Pancreas (tissue), 10 donors: ENCODE data around the gene DPP4. TPM values are rescaled to one million over a fixed set of nuclear protein-coding genes. Genes with fewer than 3 reads are reported as not detected.

ENCODE experiments used
- ATAC-seq, 4 donors: fragments of 200-7000 bp; cut with Tn5 transposase; one replicate each; pipeline versions ENCODE4 v1.8.0 to v1.9.1; 2020; ENCODE audit warnings: mild to moderate bottlenecking in 4 of 4, moderate library complexity in 4 of 4
- DNase-seq, 6 donors: peaks; one replicate each; pipeline ENCODE4 v3.0.0-alpha.2; 2020
- FAIRE-seq: peaks from 2 replicates; lab custom pipeline; 2012; peaks lifted over from hg19 to GRCh38; lab: Jason Lieb, UNC
- H3K27ac ChIP-seq, 4 donors: fragments of 200-600 bp; sonication (generic); 1 replicate in 3 of 4; 2 replicates in 1 of 4; pipeline versions ENCODE4 v1.5.0 to v1.8.0; 2020
- H3K27me3 ChIP-seq, 4 donors: fragments of 200-600 bp; one replicate each; pipeline ENCODE4 v1.8.0; 2021
- H3K36me3 ChIP-seq, 3 donors: fragments of 200-600 bp; sonication (generic) in 1 of 3; one replicate each; pipeline versions ENCODE4 v1.5.0 to v1.8.0; 2020 to 2021
- H3K4me1 ChIP-seq, 3 donors: fragments of 200-600 bp; one replicate each; pipeline ENCODE4 v1.8.0; 2021
- H3K4me3 ChIP-seq, 4 donors: fragments of 200-600 bp; sonication (generic) in 2 of 4; one replicate each; pipeline versions ENCODE4 v1.5.0 to v1.8.0; 2020 to 2021
- H3K9me3 ChIP-seq, 4 donors: fragments of 200-600 bp; one replicate each; pipeline ENCODE4 v1.8.0; 2021
- WGBS, 2 donors: extraction: QIAGEN DNeasy Blood & Tissue Kit; methylation state at CpG; one replicate each; pipeline ENCODE4 v1.1.7; 2013; 5-methylcytosine and 5-hydroxymethylcytosine counted together
- intact Hi-C, 3 donors: fragments of 100-400 bp; cut with DNase I; formaldehyde crosslinking; loops; one replicate each; pipeline versions ENCODE4 v1.11.1 to v1.14.2; 2022
- polyA plus RNA-seq, 2 donors: library from polyadenylated mRNA; stranded (reverse); fragments of 200-250 nt; gene quantifications; one replicate each; pipeline ENCODE4 v1.2.3, GENCODE V29; 2013
- total RNA-seq, 6 donors: library from RNA; stranded (reverse); fragmentation: NEBNext Ultra II Directional in 4 of 6; extraction: Animal tissue kit (Norgen Biotek cat#: 25700) in 4 of 6; gene quantifications; one replicate each; pipeline versions ENCODE4 v1.2.1 to v1.2.4, GENCODE V29; 2021 to 2023
- TF ChIP-seq, protein P1 (sequence below), 4 donors: fragments of 200-600 bp; sonication (generic) in 3 of 4; IDR thresholded peaks; one replicate each; pipeline versions ENCODE4 v1.5.0 to v1.8.0; 2021; ENCODE audit warnings: antibody characterized with exemption in 4 of 4
- donor health status: healthy with polysubstance abuse.
- donor health status: DM: no; HTN: no; CAD: no; lungs with moderate emphysema.
- donor health status: DM: no; HTN: no; CAD: no.
- donor health status: control.
- donor health status: control.
- donor health status: Bipolar disorder and iron deficiency.
- donor health status: DM: yes; HTN: yes; CAD: no.
- donor health status: DM: no; HTN: no; CAD: no.
- donor health status: DM: no; HTN: no; CAD: no.
- donor health status: DM: yes; HTN: yes; CAD: no.

DPP4 gene
- total and polyA plus RNA-seq, 8 donors: 0.98 to 6.4 (median 2.4) TPM

DNA sequence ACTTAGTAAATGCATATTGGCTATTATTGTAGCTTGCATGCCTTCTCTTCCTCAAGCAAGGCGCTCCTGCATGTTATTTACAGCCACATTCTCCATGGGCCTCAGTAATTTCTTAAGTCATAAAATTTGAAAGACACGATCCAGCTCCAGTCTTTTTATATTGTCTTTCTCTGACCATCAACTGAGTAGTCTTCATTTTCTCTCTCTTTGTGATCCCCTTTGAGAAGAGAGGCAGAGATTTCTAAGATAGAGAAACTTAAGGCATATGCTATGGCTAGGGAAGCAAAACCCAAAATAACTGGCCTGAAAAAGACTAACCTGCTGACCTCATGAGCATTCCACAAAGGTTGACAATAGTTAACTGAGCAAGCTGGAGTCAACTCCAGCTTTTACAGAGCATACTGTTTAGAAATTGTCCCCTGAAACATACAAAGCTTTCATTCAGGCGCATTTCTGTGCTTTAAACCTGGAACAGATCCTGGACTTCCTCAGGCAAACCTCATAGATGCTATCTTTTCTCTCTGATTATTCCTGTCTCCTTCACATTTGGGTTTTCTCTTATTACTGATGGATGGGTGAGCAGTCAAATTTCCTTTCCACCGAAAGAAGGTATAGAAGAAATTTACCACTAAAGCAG lies 4.6 kb downstream of the DPP4 start:
- FAIRE-seq (no peak), DNase-seq (no peak), ATAC-seq (no peak)
- Histone ChIP-seq H3K4me3 (no peak overlapping the region), H3K4me1 (peaks cover 0 to under 1% (median 0%) of the 10 kb centered on the region in 3 donors), H3K27ac (no peak overlapping the region), H3K27me3 (no peaks in the 10 kb centered on the region), H3K36me3 (no peaks in the 10 kb centered on the region), H3K9me3 (no peaks in the 10 kb centered on the region)
- 77 to 81% methylated on average over 4 of the region's 4 CpGs for WGBS, 2 donors
- TF ChIP-seq, protein P1, sequence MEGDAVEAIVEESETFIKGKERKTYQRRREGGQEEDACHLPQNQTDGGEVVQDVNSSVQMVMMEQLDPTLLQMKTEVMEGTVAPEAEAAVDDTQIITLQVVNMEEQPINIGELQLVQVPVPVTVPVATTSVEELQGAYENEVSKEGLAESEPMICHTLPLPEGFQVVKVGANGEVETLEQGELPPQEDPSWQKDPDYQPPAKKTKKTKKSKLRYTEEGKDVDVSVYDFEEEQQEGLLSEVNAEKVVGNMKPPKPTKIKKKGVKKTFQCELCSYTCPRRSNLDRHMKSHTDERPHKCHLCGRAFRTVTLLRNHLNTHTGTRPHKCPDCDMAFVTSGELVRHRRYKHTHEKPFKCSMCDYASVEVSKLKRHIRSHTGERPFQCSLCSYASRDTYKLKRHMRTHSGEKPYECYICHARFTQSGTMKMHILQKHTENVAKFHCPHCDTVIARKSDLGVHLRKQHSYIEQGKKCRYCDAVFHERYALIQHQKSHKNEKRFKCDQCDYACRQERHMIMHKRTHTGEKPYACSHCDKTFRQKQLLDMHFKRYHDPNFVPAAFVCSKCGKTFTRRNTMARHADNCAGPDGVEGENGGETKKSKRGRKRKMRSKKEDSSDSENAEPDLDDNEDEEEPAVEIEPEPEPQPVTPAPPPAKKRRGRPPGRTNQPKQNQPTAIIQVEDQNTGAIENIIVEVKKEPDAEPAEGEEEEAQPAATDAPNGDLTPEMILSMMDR (IDR thresholded peaks at IDR 0.05): no peak
- intact Hi-C loops: no loop called here

DNA sequence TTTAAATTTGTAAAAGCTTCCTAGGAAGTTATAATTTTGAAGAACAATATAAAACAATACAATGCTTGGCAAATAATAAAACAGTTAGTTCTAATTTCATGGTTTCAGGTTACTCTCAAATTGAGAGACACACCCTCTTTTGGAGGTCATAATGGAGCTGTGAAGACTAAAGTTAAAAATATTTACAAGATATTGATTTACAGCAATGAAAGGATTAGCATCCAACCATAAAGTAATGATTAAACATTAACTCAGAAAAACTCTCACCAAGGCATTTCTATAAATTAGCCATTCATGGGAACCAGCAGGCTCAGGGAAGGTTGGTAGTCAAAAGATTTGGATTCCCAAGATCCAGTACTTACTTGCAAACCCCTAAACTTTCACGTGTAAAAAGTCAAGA lies 6.4 kb downstream of the DPP4 start:
- 29 to 34% methylated on average over 1 of the region's 1 CpG for WGBS, 2 donors
- H3K4me1 ChIP-seq: no peaks in the 10 kb centered on the region
- H3K9me3 ChIP-seq: no peaks in the 10 kb centered on the region
- intact Hi-C loops: no loop called here
- H3K27me3 ChIP-seq: no peaks in the 10 kb centered on the region
- no peak for FAIRE-seq
- no peak for ATAC-seq
- no peak overlapping the region for H3K4me3 ChIP-seq
- DNase-seq: no peak
- H3K36me3 ChIP-seq: no peaks in the 10 kb centered on the region
- H3K27ac ChIP-seq: no peak overlapping the region
- TF ChIP-seq, protein P1 (IDR thresholded peaks at IDR 0.05): no peak

DNA sequence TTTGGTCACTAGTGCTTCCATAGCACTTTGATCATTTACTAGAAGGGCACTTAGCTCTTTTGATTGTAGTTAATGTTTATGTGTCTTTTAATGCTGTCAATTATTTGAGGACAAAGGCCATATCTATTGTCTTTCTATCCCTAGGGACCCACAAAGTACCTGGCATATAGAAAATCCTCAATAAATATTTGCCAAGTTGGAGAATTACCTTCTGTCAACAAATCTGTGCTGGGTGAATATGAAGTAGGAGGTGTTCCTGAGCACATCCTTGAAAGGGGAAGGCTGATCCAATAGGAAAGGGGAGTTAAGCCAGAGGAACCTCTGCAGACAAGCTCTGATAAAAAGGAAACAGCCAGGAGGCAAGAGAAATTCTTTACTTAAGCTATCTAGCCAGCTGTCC lies 8.2 kb downstream of the DPP4 start:
- no peak for ATAC-seq
- intact Hi-C loops: no loop called here

DNA sequence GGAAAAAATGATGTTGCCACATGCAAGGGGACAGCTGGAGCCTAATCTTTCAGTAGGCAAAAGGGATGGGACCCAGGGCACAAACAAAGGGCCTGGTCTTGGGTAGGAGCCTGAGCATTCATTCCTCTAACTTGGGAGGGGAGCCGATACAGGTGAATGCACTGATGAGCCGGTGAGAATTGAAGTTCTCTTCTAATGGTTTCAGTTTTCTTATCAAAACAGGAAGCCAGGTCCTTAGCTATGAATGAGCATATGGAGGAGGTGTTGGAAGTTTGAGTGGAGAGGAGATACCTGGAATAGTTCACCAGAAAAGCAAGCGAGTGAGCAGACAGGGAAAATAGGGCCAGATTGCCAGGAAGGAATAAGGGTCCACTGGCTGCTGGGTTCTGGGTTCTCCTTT lies 10.1 kb downstream of the DPP4 start:
- TF ChIP-seq, protein P1 (IDR thresholded peaks at IDR 0.05): no peak
- intact Hi-C loops: no loop called here
- no peaks in the 10 kb centered on the region for H3K36me3 ChIP-seq
- H3K4me3 ChIP-seq: no peak overlapping the region
- 87 to 95% methylated on average over 3 of the region's 3 CpGs for WGBS, 2 donors
- no peak overlapping the region for H3K27ac ChIP-seq
- FAIRE-seq (no peak), DNase-seq (no peak), ATAC-seq (no peak)
- H3K4me1 ChIP-seq: no peaks in the 10 kb centered on the region
- no peaks in the 10 kb centered on the region for H3K9me3 ChIP-seq
- H3K27me3 ChIP-seq: no peaks in the 10 kb centered on the region

More for the DNA sequence above, 8.2 kb downstream of the DPP4 start:
- FAIRE-seq (no peak), DNase-seq (no peak)
- no peaks in the 10 kb centered on the region for H3K4me1 ChIP-seq
- TF ChIP-seq, protein P1 (IDR thresholded peaks at IDR 0.05): no peak
- H3K4me3 ChIP-seq: no peak overlapping the region
- H3K36me3 ChIP-seq: no peaks in the 10 kb centered on the region
- no peaks in the 10 kb centered on the region for H3K27me3 ChIP-seq
- H3K9me3 ChIP-seq: no peaks in the 10 kb centered on the region
- no peak overlapping the region for H3K27ac ChIP-seq

DNA sequence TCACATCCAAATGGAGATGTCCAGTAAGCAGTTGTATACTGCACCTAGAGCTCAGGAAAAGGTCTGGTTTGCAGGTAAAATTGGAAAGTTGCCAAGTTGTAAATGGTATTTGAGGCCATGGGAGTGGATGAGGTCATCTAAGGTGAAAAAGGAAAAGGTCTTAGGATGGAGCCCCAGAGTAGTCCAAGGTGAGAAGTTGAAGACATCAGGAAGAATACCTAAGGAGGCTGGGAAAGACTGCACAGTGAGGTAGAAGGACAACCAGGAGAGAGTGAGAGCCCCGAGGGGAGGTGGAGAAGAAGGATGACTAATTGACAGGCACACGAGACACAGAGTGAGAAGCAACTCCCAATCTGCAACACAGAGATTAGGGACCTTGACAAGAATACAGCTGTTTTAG lies 10.7 kb downstream of the DPP4 start:
- WGBS, 2 donors: 76 to 81% methylated on average over 2 of the region's 2 CpGs
- Histone ChIP-seq H3K9me3 (no peaks in the 10 kb centered on the region), H3K4me3 (no peak overlapping the region), H3K4me1 (no peaks in the 10 kb centered on the region), H3K27ac (no peak overlapping the region), H3K27me3 (no peaks in the 10 kb centered on the region), H3K36me3 (no peaks in the 10 kb centered on the region)
- DNase-seq (no peak), ATAC-seq (no peak), FAIRE-seq (no peak)
- intact Hi-C loops: no loop called here
- TF ChIP-seq, protein P1 (IDR thresholded peaks at IDR 0.05): no peak
